Neural cell (in vitro differentiated cells): ENCODE measurements around the gene SLC6A5.

ENCODE experiments used
- EP300 ChIP-seq: fragments of 450-650 bp; conservative IDR thresholded peaks from 2 replicates; pipeline ENCODE4 v1.6.1; 2014; ENCODE audit warnings: antibody characterized with exemption, mild to moderate bottlenecking, moderate library complexity; ENCODE audit not compliant: poor library complexity, severe bottlenecking
- EZH2 ChIP-seq: fragments of 200-600, 300-800 bp; shearing (Covaris generic), sonication (generic); IDR thresholded peaks from 2 replicates; pipeline ENCODE4 v1.6.1; 2014; ENCODE audit warnings: antibody characterized with exemption, low read length, borderline replicate concordance, mild to moderate bottlenecking; ENCODE audit not compliant: insufficient read depth, poor library complexity, severe bottlenecking
- MXI1 ChIP-seq: fragments of 450-650 bp; conservative IDR thresholded peaks from 2 replicates; pipeline ENCODE4 v1.6.1; 2014; ENCODE audit warnings: antibody characterized with exemption, mild to moderate bottlenecking; ENCODE audit not compliant: poor library complexity, severe bottlenecking
- POLR2AphosphoS5 ChIP-seq: IDR thresholded peaks from 2 replicates; pipeline ENCODE4 v1.6.1; 2012
- RAD21 ChIP-seq: fragments of 450-650 bp; conservative IDR thresholded peaks from 2 replicates; pipeline ENCODE4 v1.6.1; 2014; ENCODE audit warnings: antibody characterized with exemption, mild to moderate bottlenecking, moderate library complexity
- SMC3 ChIP-seq: fragments of 450-650 bp; conservative IDR thresholded peaks from 2 replicates; pipeline ENCODE4 v1.6.1; 2014; ENCODE audit warnings: antibody characterized with exemption, mild to moderate bottlenecking, moderate library complexity; ENCODE audit not compliant: poor library complexity
- TAF1 ChIP-seq: IDR thresholded peaks from 2 replicates; pipeline ENCODE4 v1.6.1; 2012; ENCODE audit warnings: low read depth
- TF ChIP-seq, protein P1 (sequence below): fragments of 450-650 bp; IDR thresholded peaks from 2 replicates; pipeline ENCODE4 v1.5.1; 2014; ENCODE audit warnings: antibody characterized with exemption, mild to moderate bottlenecking, moderate library complexity; ENCODE audit not compliant: poor library complexity, severe bottlenecking
- TF ChIP-seq, protein P2 (sequence below): IDR thresholded peaks from 2 replicates; pipeline ENCODE4 v1.6.1; 2012; ENCODE audit warnings: borderline replicate concordance

DNA sequence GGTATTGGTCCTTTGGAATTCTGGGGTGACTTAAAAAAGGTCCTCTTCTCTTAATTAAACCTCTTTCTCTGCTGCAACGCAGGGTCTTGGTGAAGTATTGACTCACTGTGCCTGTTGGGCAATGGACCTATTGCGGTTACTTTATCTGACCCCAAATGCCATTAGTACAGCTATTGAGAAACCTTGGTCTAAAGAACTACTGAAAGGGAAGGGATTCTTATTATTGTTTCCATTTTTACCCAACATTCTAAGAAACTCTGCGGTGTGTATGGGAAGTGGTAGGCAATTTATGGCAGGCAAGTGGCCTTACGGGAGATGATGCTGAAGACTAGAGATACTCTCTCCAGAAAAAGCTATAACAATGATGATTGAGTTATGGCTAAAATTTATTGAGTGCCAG lies 12.5 kb downstream of the SLC6A5 start:
- TF ChIP-seq TAF1 (no peak), POLR2AphosphoS5 (no peak), EZH2 (no peak), EP300 (no peak), RAD21 (no peak), SMC3 (no peak), MXI1 (no peak)
- TF ChIP-seq, protein P1, sequence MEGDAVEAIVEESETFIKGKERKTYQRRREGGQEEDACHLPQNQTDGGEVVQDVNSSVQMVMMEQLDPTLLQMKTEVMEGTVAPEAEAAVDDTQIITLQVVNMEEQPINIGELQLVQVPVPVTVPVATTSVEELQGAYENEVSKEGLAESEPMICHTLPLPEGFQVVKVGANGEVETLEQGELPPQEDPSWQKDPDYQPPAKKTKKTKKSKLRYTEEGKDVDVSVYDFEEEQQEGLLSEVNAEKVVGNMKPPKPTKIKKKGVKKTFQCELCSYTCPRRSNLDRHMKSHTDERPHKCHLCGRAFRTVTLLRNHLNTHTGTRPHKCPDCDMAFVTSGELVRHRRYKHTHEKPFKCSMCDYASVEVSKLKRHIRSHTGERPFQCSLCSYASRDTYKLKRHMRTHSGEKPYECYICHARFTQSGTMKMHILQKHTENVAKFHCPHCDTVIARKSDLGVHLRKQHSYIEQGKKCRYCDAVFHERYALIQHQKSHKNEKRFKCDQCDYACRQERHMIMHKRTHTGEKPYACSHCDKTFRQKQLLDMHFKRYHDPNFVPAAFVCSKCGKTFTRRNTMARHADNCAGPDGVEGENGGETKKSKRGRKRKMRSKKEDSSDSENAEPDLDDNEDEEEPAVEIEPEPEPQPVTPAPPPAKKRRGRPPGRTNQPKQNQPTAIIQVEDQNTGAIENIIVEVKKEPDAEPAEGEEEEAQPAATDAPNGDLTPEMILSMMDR = no peak
- TF ChIP-seq, protein P2, sequence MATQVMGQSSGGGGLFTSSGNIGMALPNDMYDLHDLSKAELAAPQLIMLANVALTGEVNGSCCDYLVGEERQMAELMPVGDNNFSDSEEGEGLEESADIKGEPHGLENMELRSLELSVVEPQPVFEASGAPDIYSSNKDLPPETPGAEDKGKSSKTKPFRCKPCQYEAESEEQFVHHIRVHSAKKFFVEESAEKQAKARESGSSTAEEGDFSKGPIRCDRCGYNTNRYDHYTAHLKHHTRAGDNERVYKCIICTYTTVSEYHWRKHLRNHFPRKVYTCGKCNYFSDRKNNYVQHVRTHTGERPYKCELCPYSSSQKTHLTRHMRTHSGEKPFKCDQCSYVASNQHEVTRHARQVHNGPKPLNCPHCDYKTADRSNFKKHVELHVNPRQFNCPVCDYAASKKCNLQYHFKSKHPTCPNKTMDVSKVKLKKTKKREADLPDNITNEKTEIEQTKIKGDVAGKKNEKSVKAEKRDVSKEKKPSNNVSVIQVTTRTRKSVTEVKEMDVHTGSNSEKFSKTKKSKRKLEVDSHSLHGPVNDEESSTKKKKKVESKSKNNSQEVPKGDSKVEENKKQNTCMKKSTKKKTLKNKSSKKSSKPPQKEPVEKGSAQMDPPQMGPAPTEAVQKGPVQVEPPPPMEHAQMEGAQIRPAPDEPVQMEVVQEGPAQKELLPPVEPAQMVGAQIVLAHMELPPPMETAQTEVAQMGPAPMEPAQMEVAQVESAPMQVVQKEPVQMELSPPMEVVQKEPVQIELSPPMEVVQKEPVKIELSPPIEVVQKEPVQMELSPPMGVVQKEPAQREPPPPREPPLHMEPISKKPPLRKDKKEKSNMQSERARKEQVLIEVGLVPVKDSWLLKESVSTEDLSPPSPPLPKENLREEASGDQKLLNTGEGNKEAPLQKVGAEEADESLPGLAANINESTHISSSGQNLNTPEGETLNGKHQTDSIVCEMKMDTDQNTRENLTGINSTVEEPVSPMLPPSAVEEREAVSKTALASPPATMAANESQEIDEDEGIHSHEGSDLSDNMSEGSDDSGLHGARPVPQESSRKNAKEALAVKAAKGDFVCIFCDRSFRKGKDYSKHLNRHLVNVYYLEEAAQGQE = no peak
